HCT116 (cell line): ENCODE data around the gene ITGA2B.

ENCODE experiments used
- CBX3 ChIP-seq: IDR thresholded peaks from 2 replicates; pipeline ENCODE4 v1.6.1; 2012; ENCODE audit warnings: low read depth
- CEBPB ChIP-seq: IDR thresholded peaks from 2 replicates; pipeline ENCODE4 v1.6.1; 2012; ENCODE audit warnings: low read depth
- ELF1 ChIP-seq: IDR thresholded peaks from 2 replicates; pipeline ENCODE4 v1.6.1; 2012; ENCODE audit warnings: low read depth, borderline replicate concordance
- POLR2AphosphoS5 ChIP-seq: IDR thresholded peaks from 2 replicates; pipeline ENCODE4 v1.6.1; 2011; ENCODE audit warnings: mild to moderate bottlenecking, low read depth, low read length, moderate library complexity
- RAD21 ChIP-seq: IDR thresholded peaks from 2 replicates; pipeline ENCODE4 v1.6.1; 2012; ENCODE audit warnings: low read depth, mild to moderate bottlenecking
- YY1 ChIP-seq: IDR thresholded peaks from 2 replicates; pipeline ENCODE4 v1.6.1; 2011; ENCODE audit warnings: low read length, low read depth, moderate library complexity, mild to moderate bottlenecking; ENCODE audit not compliant: insufficient replicate concordance; ENCODE audit errors: extremely low read depth
- ZFX ChIP-seq: fragments of 450-650 bp; IDR thresholded peaks from 2 replicates; pipeline ENCODE4 v1.6.1; 2017
- ZNF274 ChIP-seq: fragments of 200-500 bp; sonication (Bioruptor generic); IDR thresholded peaks from 2 replicates; pipeline ENCODE4 v1.6.1; 2014; ENCODE audit warnings: mild to moderate bottlenecking, low read depth, low read length, inconsistent platforms
- TF ChIP-seq, protein P1 (sequence below), 3 experiments: fragments of 200-600 bp in 1 of 3; sonication (generic) in 1 of 3; IDR thresholded peaks in 2 of 3; conservative IDR thresholded peaks in 1 of 3; 2 replicates each; pipeline ENCODE4 v1.5.1; 2012 to 2017; ENCODE audit warnings: low read depth in 2 of 3, low read length in 2 of 3, antibody characterized with exemption in 1 of 3, borderline replicate concordance in 1 of 3, control low read depth in 1 of 3, mild to moderate bottlenecking in 1 of 3, mixed read lengths in 1 of 3, mixed run types in 1 of 3, moderate library complexity in 1 of 3; ENCODE audit not compliant: insufficient read depth in 1 of 3

DNA sequence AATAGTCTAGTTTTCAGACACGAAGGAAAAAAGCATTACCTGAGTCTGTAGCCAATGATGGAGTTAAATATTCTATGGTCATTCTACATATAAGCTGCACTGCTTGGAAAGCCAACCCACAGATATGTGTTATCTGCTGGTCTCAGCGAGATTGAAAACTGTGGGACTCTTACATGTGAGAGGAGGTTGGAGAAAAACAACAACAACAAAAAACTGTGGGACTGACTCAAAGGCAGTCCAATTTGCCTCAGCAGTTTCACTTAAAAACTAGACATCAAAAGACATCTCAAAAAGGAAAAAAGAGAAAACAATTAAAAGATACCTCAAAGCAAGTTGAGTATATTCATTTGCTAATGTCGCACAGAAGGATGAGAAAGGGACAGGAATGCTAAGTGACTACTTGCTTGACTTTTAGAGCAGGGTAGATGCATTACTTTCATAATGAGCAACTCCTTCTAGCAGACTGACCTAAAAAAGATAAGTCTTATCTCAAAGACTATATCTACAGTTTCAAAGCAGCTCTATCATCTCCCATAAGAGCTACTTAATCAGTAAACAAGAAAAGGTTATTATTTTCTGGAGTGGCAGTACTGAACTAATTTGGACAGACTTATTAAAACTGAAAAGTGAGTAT, 35.5 kb upstream of the ITGA2B start:
- TF ChIP-seq, protein P1, sequence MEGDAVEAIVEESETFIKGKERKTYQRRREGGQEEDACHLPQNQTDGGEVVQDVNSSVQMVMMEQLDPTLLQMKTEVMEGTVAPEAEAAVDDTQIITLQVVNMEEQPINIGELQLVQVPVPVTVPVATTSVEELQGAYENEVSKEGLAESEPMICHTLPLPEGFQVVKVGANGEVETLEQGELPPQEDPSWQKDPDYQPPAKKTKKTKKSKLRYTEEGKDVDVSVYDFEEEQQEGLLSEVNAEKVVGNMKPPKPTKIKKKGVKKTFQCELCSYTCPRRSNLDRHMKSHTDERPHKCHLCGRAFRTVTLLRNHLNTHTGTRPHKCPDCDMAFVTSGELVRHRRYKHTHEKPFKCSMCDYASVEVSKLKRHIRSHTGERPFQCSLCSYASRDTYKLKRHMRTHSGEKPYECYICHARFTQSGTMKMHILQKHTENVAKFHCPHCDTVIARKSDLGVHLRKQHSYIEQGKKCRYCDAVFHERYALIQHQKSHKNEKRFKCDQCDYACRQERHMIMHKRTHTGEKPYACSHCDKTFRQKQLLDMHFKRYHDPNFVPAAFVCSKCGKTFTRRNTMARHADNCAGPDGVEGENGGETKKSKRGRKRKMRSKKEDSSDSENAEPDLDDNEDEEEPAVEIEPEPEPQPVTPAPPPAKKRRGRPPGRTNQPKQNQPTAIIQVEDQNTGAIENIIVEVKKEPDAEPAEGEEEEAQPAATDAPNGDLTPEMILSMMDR (IDR thresholded peaks at IDR 0.05 in 2 of 3, conservative IDR thresholded peaks at IDR 0.05 in 1 of 3; ENCODE audit: borderline replicate concordance in 1 of 3, insufficient read depth in 1 of 3, low read depth in 2 of 3, low read length in 2 of 3), result no peak
- TF ChIP-seq ZNF274 (no peak), RAD21 (no peak), ELF1 (no peak), CBX3 (no peak), CEBPB (no peak), YY1 (no peak), POLR2AphosphoS5 (no peak), ZFX (no peak)
